HG03571 (cell line): Measurements from ENCODE around the gene CDK6.

Experiments used
- ATAC-seq: cut with Tn5 transposase; IDR thresholded peaks from one replicate; pipeline ENCODE4 v1.9.1; 2021; ENCODE audit not compliant: unreplicated experiment

Gene CDK6

DNA sequence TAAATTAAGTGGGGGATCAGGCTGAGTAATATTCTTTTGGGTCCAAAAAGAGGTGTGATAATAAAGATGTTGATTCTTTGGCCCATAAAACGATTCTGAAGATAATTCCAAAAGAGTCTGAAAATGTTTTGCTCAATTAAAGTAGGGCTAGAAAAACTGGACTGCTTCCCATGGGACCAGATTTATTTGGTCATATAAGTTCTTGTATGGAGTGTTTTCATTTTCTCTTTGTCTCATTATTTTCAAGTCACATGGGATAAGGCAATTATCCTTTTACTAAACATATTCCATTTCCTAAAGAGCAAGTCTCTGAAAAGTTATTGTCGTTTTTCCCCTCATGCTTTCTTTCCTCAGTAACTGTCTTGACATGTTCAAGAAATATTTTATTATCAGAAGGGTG lies 41.5 kb downstream of the CDK6 start:
- ATAC-seq = no peak

GRCh38 chr7:92794391-92794790 lies 42.0 kb downstream of the CDK6 start:
- ATAC-seq = no peak

GRCh38 chr7:92793656-92794205 lies 42.6 kb downstream of the CDK6 start:
- no peak for ATAC-seq

- no peak for ATAC-seq
Measured at GRCh38 chr7:92790992-92791391, 45.4 kb downstream of the CDK6 start.

DNA sequence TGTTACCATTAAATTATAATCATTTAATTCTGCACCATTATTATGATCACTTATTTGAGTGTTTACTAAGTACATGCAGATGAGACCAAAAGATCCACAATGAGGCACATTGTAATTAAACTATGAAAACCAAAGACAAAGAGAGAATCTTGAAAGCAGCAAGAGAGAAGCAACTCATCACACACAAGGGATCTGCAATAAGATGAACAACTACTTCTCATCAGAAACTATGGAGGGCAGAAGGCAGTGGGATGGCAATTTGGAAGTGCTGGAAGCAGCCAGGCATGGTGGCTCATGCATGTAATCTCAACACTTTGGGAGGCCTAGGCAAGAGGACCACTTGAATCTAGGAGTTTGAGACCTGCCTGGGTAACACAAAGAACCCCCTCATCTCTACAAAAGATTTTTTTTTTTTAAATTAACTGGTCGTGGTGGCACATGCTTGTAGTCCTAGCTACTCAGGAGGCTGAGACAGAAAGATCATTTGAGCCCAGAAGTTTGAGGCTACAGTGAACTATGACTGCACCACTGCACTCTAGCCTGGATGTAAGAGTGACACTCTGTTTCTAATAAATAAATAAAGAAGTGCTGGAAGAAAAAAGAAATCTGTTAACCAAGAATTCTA lies 47.7 kb downstream of the CDK6 start:
- no peak for ATAC-seq

- ATAC-seq = no peak
Measured at GRCh38 chr7:92785923-92786322, 50.5 kb downstream of the CDK6 start.

- ATAC-seq = no peak
Measured at GRCh38 chr7:92784935-92785334, 51.4 kb downstream of the CDK6 start.

- ATAC-seq = peak; percentile 46
Measured at GRCh38 chr7:92783260-92784201, 52.8 kb downstream of the CDK6 start.

- no peak for ATAC-seq
Measured at GRCh38 chr7:92782855-92783254, 53.5 kb downstream of the CDK6 start.

- ATAC-seq = no peak
Measured at GRCh38 chr7:92782236-92782635, 54.1 kb downstream of the CDK6 start.

- ATAC-seq = no peak
Measured at GRCh38 chr7:92781117-92781720, 55.2 kb downstream of the CDK6 start.

DNA sequence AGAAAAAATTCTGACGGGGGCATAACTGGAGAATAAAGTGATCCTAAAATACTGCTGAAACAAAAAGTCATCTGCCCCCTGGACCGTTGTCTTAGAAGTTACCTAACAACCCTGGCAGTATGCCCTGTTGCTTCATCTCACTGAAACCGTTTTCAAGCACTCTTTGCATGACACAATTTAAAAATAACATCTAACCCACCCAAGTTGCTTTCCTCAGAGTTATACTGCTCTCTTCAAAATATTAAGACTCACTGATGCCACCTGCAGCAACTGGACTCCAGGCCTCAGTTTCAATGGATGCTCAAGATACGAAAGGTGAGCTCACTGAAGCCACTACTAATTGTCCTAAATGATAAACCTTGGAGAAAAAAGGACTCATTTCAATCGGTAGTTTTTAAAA lies 57.4 kb downstream of the CDK6 start:
- ATAC-seq = no peak

DNA sequence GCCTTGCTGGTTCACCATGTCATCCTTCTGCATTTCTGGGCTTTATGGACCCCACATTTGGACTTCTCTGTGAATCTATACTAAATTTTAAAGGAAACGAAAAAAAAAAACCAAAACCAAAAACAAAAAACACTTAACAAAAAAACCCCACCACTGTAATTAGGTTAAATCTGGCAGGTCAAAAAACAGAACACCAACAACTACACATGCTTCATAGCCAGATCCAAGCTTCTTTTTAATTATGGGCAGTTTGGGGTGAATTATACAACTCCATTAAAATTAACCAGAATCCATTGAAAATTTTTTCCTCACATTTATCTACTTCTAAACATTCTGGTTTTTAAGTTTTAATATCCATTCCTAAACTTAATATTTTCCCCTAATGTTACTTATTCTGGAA lies 58.4 kb downstream of the CDK6 start:
- ATAC-seq = no peak

GRCh38 chr7:92773808-92774207 lies 62.6 kb downstream of the CDK6 start:
- no peak for ATAC-seq

DNA sequence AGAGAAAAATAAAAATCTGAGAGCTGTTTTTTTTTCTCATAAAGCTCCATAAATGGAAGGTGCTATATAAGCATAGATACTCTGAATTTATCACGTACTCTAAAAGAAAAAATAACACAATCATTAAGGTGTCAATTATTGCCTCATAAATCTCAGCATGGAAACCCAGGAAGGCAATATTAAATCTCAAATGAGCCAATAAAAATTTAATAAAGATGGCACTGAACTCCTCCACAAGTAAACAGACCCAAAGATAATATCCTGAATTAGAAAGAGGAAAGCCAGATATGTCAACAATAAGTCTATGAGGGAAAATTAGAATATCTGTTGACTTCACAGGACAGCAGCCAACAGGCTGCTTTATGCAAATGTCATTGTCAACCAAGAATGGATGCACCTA lies 66.5 kb downstream of the CDK6 start:
- no peak for ATAC-seq

GRCh38 chr7:92769394-92769699 lies 67.0 kb downstream of the CDK6 start:
- no peak for ATAC-seq

DNA sequence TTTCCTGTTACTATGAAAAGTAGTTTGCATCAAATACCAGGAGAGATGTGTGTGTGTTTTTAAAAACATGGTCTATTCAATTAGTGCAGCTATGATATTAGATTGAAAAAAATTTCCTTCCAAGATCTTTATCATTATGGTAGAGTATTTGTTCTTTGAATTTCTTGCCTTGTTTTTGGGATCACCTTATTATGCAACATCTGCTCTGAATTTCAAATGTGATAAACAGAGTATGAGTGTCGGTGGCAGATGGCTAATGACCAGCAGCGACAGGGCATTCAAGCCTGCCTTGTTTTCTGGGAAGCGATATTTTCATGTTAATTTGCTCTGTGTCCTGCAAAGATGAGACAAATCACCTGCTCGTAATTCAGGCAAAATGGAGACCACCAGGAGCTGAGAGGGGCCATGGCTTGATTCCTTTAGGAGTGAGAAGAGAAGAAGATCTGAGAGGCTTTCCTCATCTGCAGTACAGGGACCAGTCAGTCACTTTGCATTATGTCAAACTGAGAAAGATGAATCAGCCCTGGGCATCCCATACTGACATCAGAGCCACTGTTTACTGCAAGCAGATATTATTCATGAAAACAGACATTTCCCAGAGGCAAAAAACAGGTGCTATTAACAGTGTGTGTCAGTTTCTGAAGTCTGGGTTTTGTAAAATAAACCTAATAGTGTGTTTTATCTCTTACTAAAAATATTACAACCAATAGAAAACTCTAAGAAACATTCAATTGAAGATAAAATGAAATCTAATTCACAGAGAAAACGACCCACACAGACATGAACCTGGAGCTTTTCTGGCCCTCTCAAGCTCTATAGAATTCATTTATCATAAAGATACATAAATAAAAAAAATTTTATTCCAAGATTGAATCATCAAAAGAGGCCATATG lies 67.6 kb downstream of the CDK6 start:
- ATAC-seq = no peak

DNA sequence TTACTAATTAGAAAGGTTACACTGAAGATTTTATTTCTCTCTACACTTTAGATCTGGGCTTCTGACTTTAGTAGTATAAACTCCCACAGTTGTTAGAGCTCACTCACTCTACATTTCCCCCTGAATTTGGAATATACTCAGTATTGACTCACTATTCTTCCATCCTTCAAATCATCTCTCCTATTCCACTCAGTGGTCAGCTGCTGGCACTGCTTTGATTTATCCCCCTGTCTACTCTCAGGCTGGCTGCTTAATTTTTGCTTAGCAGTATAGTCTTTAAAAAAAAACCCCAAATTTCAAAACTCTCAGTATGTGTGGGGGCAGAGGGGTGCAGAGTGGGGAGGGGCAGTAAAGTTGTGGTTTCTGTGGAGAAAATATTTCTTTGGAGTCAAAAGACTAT lies 68.9 kb downstream of the CDK6 start:
- no peak for ATAC-seq

DNA sequence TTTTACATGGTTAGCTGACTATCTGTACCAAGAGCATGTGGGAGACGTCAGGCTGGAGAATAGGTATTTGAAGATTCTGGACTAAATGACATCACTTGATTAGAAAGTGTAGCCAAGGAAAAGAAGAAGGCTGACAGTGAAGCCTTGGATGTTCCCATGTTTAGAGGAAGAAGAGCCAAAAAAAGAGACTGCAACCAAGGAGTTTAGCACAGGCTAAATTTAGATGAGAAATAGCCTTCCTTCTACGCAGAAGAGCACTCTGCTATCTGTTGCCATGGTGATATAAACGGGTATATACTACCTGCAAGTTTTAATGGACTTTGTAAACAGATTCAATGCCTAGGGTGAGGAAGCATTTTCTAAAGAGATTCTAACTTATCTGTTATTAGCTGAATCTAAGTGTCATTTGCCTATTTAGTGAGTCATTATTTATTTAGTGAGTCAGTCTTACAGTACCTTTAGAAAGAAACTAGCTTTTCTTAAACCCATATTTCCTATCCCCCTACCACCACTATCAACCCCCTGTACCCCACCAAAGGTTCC lies 69.8 kb downstream of the CDK6 start:
- ATAC-seq = no peak

- no peak for ATAC-seq
Measured at GRCh38 chr7:92765725-92766124, 70.6 kb downstream of the CDK6 start.
